22Rv1 (cell line): Measurements from ENCODE around the gene DSCAM.

ENCODE experiments used
- CTCF ChIP-seq: fragments of 450-650 bp; IDR thresholded peaks from 2 replicates; pipeline ENCODE4 v1.5.1; 2017; ENCODE audit warnings: mild to moderate bottlenecking
- ZFX ChIP-seq: fragments of 450-650 bp; IDR thresholded peaks from 2 replicates; pipeline ENCODE4 v1.6.1; 2017; ENCODE audit warnings: antibody characterized with exemption, borderline replicate concordance

DNA sequence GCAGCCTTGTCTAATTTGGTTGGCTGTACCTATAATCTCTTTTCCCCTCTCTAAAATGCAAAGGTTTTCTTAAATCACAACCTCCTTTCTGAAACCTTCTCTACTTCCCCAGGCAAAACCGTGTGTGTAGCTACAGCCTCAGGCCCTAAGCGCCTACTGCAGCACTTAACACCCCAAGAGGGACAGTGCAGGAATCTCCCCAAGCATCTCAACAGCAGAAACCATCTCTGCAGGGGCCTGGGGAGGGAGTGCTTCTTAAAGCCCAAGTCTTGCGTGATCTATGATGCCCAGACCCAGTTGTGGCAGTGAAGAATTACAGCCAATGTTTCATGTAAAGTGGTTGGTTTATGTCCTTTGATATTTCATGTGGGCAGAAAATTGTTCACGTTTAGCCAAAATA, 159.3 kb downstream of the DSCAM start:
- TF ChIP-seq CTCF (no peak), ZFX (no peak)
